GM04503 (cell line): ENCODE measurements around the gene RABIF.
"Not testable (repeated sequence)": the region's sequence is repeated elsewhere in the genome, so short reads cannot be mapped to it uniquely, and the experiment has no call there.

Experiments used
- DNase-seq: peaks from one replicate; pipeline ENCODE4 v3.0.0-alpha.2; 2012; ENCODE audit warnings: low read depth

Gene RABIF

GRCh38 chr1:202888531-202889360 lies at the start of gene RABIF:
Gene RABIF (minus strand): TSS chr1:202889149. CDS start chr1:202889098, 51 bp downstream.
- peak; percentile 58 for DNase-seq

DNA sequence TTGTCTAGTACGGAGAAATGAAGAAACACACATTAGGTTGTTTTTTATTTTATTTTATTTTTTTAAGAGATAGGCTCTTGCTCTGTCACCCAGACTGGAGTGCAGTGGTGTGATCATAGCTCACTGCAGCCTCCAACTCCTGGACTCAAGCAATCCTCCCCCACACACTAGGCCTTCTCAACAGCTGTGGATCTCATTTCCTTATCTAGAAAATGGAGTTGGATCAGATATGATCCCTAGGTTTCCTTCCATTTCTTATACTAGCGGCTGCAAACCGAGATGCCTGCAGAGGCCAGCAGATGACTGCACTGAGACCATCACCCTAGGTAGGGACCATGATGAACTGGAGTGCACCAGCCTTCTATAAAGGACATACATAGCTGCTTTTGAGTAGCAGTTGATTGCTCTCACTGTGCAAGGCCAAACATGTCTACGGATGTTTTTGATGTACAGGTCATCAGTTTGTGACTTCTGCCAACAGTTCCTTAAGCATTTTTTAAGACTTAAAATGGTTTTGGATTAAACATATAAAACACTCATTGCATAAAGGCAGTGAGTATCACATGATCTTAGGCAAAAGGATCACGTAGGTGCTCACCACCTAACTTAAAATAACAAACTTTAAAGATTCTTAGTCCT lies 49.5 kb upstream of the RABIF start:
- no peak for DNase-seq

DNA sequence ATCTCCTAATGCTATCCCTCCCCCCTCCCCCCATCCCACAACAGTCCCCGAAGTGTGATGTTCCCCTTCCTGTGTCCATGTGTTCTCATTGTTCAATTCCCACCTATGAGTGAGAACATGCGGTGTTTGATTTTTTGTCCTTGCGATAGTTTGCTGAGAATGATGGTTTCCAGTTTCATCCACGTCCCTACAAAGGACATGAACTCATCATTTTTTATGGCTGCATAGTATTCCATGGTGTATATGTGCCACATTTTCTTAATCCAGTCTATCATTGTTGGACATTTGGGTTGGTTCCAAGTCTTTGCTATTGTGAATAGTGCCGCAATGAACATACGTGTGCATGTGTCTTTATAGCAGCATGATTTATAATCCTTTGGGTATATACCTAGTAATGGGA lies 47.5 kb upstream of the RABIF start:
- DNase-seq = not testable (repeated sequence)

- no peak for DNase-seq
Observed at GRCh38 chr1:202935844-202936243, 46.9 kb upstream of the RABIF start.

- no peak for DNase-seq
Observed at GRCh38 chr1:202934755-202935154, 45.8 kb upstream of the RABIF start.

DNA sequence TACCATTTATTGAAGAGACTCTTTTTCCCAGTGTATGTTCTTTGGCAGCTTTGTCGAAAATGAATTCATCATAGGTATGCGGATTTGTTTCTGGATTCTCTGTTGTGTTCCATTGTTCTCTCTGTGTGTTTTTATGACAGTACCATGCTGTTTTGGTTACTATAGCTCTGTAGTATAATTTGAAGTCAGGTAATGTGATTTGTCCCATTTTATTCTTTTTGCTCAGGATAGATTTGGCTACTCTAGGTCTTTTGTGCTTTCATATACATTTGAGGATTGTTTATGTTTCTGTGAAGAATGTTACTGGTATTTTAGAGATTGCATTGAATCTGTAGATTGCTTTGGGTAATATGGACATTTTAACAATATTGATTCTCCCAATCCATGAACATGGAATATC lies 43.5 kb upstream of the RABIF start:
- DNase-seq = no peak

- peak; percentile 74 for DNase-seq
Observed at GRCh38 chr1:202926581-202927491, 37.9 kb upstream of the RABIF start, which contains the start of gene KLHL12. Gene KLHL12 (minus strand): TSS chr1:202927234. CDS start chr1:202925162, 2,072 bp downstream.

DNA sequence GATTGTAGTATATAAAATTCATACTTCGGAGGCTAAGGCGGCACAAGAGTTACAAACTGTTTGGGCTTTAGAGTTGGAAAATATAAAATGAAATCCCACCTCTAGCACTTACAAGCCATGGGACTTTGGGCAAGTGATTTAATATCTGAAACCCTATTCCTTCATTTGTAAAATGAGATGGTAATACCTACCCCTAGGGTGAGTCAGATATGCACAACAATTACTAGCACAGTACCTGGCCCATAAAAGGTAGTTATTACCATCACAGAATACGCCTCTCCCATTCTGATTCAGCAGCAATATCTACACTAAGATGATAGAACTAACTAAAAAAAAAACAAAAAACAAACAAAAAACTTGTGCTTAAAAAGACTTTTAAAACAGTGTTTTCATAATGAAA lies 34.6 kb upstream of the RABIF start:
- DNase-seq = no peak

DNA sequence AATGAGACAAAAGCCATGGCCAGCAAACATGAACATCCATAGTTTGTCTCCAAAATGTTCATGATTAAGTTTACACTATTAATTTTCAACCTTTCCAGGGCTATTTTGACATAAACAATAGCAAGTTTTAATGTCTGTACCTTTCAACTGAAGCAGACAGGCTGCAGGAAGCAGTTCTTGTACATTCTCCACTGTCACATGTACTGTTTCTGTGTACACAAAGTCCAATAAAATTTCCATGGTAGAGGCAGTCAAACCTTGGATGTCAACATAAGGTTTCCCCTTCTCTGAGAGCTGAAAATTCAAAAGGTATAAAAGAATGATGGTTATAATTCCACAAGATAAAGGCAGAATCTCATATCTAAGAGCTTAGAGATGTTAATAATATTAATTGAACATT lies 30.7 kb upstream of the RABIF start:
- DNase-seq = no peak

DNA sequence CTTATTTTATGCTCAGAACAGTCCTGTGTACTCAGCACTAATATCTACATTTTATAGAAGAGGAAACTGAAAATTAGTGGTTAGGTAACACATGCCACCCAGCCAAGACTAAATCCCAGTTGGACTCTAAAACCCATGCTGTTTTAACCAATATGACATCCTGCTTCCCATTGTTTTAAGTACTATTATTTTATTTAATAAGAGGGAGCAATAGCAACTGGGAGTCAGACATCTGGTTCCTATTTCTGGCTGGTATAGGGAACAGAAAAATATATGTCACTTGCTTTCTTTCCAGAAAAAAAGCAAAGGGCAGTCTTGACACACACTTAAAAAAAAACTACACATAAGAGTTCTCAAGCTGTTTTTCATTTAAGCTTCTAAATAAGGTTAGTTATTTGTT lies 26.2 kb upstream of the RABIF start:
- no peak for DNase-seq

- DNase-seq = not testable (repeated sequence)
Observed at GRCh38 chr1:202912476-202912875, 23.5 kb upstream of the RABIF start.

DNA sequence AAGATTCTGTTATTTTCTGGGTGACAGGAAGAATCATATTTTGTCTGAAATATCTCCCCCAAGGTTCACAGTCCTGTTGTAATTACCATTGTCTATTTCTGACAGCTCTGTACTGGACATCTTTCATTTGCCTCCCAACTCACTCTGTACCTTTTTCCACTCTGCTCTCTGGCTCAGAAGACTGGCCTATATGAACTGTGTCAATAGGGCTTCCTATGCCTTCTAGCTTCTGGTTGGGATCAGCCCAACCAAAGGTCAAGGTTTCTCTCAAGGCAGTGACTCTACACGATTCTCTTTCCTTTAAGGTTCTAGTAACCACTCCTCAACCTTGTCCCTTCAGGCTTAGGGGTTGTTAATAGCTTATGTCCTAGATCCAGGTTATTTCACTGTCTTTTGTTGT lies 20.5 kb upstream of the RABIF start:
- DNase-seq = no peak

DNA sequence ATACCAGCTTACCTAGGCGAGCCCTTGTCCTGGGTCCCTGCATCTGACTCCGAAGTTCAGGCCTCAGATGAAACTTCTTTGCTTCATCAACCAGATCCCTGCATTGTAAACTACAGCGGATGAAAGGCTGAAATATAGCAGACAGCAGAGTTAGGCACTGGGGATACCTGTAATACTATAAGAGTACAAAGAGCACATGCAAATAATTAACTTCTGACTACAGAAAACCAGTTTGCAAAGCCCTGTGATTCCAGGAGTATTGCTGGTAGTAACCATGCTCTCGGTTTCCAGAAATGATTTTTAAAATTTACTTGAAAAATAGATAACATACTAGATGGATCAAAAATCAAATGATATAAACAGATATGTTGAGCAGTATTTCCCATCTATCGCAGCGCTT lies 20.0 kb upstream of the RABIF start:
- no peak for DNase-seq

DNA sequence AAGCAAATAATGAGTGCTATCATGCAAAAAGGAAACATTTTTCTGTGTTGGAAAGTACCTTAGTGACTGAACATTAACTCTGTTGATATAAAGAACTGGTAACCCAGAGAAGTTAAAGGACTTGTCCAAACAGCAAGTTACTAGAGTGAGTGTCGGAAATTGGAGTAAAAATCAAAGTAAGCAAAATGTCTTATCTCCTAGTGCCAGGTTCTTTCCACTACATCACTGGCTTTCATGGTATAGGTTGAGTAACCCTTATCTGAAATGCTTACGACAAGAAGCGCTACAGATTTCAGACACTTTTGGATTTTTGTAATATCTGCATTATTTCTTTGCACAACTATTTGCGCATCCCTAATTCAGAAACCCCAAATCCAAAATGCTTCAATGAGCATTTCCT lies 16.4 kb upstream of the RABIF start:
- DNase-seq = no peak

DNA sequence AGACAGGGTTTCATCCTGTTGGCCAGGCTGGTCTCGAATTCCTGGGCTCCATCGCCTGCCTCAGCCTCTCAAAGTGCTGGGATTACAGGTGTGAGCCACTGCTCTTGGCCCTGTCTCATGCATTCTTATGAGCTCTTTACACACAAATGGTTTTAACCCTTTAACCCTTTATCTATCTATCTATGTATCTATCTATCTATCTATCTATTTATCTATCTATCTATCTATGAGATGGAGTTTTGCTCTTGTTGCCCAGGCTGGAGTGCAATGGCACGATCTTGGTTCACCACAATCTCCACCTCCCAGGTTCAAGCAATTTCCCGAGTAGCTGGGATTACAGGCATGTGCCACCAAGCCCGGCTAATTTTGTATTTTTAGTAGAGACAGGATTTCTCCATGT lies 14.9 kb upstream of the RABIF start:
- DNase-seq = not testable (repeated sequence)

GRCh38 chr1:202901555-202901954 lies 12.6 kb upstream of the RABIF start:
- DNase-seq = no peak

- no peak for DNase-seq
Observed at GRCh38 chr1:202892501-202892900, 3.6 kb upstream of the RABIF start.

- no peak for DNase-seq
Observed at GRCh38 chr1:202890392-202890791, 1.4 kb upstream of the RABIF start.

DNA sequence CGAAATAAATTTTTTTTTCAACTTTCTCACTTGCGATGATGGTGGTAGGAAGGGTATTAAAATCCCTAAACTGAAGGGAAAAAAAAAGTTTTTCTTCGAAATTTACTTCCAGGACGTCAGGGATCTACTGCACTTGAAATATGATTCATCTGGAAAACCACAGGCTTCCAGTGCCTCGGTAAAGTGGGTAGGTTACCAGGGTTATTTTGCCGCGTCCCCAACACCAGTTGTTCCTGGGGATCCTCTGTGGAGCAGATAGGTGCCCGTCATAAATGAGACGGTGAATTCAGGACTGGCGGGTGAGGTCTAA lies 773 bp downstream of the RABIF start:
- no peak for DNase-seq

GRCh38 chr1:202880961-202881460 lies 7.9 kb downstream of the RABIF start:
- DNase-seq = no peak

GRCh38 chr1:202880062-202880461 lies 8.9 kb downstream of the RABIF start:
- DNase-seq = no peak

GRCh38 chr1:202879128-202879527 lies 9.8 kb downstream of the RABIF start:
- no peak for DNase-seq
